HL-60 (cell line): ENCODE results near the gene PNPLA2.

Experiments
- DNase-seq, 2 experiments: peaks; one replicate each; pipeline ENCODE4 v3.0.0-alpha.2; 2010 to 2020; ENCODE audit warnings: low read depth in 1 of 2, low spot score in 1 of 2
- H3K27ac ChIP-seq: fragments of 250-450 bp; sonication (Bioruptor Pico); replicated peaks from 2 replicates; pipeline ENCODE4 v1.5.1; 2020; ENCODE audit warnings: mild to moderate bottlenecking, moderate library complexity
- H3K27me3 ChIP-seq: fragments of 250-450 bp; sonication (Bioruptor Pico); 2 replicates; pipeline ENCODE4 v1.5.1; 2021; ENCODE audit warnings: mild to moderate bottlenecking, moderate library complexity; ENCODE audit not compliant: insufficient read depth, poor library complexity, severe bottlenecking
- H3K4me3 ChIP-seq: replicated peaks from 2 replicates; pipeline ENCODE4 v1.5.1; 2011; ENCODE audit warnings: mild to moderate bottlenecking, control low read depth, low read length; ENCODE audit not compliant: insufficient read depth
- GABPA ChIP-seq: IDR thresholded peaks from 2 replicates; pipeline ENCODE4 v1.6.1; 2012; ENCODE audit warnings: low read depth
- POLR2AphosphoS5 ChIP-seq: IDR thresholded peaks from 2 replicates; pipeline ENCODE4 v1.6.1; 2012; ENCODE audit warnings: low read depth
- SPI1 ChIP-seq: IDR thresholded peaks from 2 replicates; pipeline ENCODE4 v1.6.1; 2012; ENCODE audit warnings: low read depth, mild to moderate bottlenecking, borderline replicate concordance
- TF ChIP-seq, protein P1 (sequence below): IDR thresholded peaks from 2 replicates; pipeline ENCODE4 v1.6.1; 2012; ENCODE audit warnings: low read depth; ENCODE audit not compliant: insufficient replicate concordance
- TF ChIP-seq, protein P2 (sequence below): IDR thresholded peaks from one replicate; pipeline ENCODE4 v1.5.1; 2011; ENCODE audit warnings: low read length, control low read depth, inconsistent platforms; ENCODE audit not compliant: insufficient read depth

The PNPLA2 gene

DNA sequence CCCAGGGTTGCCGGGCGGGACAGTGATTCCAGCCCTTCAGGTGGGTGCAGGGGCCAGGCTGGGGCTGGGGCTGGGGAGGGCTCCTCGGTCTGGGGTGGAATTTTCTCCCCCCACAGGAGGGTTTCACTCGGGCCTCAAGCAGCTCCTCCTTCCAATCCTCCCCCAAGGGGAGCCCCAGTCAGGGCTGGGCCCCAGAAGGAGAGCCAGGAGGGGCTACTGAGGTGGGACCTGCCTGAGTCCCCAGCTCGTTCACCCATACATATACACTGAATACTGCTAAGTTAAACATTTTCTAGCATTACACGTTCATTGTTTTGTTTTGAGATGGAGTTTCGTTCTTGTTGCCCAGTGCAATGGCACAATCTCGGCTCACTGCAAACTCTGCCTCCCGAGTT is 7.5 kb downstream of the PNPLA2 start:
- no peak overlapping the region for H3K4me3 ChIP-seq
- peaks cover 9% of the 10 kb centered on the region for H3K27me3 ChIP-seq
- TF ChIP-seq, protein P1, sequence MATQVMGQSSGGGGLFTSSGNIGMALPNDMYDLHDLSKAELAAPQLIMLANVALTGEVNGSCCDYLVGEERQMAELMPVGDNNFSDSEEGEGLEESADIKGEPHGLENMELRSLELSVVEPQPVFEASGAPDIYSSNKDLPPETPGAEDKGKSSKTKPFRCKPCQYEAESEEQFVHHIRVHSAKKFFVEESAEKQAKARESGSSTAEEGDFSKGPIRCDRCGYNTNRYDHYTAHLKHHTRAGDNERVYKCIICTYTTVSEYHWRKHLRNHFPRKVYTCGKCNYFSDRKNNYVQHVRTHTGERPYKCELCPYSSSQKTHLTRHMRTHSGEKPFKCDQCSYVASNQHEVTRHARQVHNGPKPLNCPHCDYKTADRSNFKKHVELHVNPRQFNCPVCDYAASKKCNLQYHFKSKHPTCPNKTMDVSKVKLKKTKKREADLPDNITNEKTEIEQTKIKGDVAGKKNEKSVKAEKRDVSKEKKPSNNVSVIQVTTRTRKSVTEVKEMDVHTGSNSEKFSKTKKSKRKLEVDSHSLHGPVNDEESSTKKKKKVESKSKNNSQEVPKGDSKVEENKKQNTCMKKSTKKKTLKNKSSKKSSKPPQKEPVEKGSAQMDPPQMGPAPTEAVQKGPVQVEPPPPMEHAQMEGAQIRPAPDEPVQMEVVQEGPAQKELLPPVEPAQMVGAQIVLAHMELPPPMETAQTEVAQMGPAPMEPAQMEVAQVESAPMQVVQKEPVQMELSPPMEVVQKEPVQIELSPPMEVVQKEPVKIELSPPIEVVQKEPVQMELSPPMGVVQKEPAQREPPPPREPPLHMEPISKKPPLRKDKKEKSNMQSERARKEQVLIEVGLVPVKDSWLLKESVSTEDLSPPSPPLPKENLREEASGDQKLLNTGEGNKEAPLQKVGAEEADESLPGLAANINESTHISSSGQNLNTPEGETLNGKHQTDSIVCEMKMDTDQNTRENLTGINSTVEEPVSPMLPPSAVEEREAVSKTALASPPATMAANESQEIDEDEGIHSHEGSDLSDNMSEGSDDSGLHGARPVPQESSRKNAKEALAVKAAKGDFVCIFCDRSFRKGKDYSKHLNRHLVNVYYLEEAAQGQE: no peak
- TF ChIP-seq POLR2AphosphoS5 (no peak), GABPA (no peak), SPI1 (no peak)
- TF ChIP-seq, protein P2, sequence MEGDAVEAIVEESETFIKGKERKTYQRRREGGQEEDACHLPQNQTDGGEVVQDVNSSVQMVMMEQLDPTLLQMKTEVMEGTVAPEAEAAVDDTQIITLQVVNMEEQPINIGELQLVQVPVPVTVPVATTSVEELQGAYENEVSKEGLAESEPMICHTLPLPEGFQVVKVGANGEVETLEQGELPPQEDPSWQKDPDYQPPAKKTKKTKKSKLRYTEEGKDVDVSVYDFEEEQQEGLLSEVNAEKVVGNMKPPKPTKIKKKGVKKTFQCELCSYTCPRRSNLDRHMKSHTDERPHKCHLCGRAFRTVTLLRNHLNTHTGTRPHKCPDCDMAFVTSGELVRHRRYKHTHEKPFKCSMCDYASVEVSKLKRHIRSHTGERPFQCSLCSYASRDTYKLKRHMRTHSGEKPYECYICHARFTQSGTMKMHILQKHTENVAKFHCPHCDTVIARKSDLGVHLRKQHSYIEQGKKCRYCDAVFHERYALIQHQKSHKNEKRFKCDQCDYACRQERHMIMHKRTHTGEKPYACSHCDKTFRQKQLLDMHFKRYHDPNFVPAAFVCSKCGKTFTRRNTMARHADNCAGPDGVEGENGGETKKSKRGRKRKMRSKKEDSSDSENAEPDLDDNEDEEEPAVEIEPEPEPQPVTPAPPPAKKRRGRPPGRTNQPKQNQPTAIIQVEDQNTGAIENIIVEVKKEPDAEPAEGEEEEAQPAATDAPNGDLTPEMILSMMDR: no peak
- peak overlapping the region; percentile 65; the same call in 1 of the 2 replicates for H3K27ac ChIP-seq
- no peak for DNase-seq

DNA sequence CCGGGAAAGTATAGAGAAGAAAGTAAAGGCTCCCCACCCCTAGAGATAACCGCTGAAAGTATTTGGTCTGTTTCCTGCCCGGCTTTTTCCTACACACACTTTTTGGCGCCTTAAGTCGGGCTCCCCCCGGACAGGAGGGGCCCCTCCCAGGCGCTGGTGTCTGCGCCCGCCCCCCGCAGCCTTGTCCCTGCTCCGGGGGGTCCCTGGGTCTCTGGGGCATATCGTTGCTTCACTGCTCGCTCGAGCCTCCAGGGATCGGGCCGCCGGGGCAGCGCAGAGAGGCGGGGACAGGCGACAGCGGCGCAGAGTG is 8.1 kb downstream of the PNPLA2 start:
- Histone ChIP-seq H3K27ac (peak overlapping the region; percentile 65), H3K4me3 (peak overlapping the region; percentile 46), H3K27me3 (peaks cover 9% of the 10 kb centered on the region)
- no peak for TF ChIP-seq POLR2AphosphoS5
- no peak for TF ChIP-seq SPI1
- TF ChIP-seq GABPA: no peak
- TF ChIP-seq, protein P1: no peak
- TF ChIP-seq, protein P2: no peak
- DNase-seq: no peak

DNA sequence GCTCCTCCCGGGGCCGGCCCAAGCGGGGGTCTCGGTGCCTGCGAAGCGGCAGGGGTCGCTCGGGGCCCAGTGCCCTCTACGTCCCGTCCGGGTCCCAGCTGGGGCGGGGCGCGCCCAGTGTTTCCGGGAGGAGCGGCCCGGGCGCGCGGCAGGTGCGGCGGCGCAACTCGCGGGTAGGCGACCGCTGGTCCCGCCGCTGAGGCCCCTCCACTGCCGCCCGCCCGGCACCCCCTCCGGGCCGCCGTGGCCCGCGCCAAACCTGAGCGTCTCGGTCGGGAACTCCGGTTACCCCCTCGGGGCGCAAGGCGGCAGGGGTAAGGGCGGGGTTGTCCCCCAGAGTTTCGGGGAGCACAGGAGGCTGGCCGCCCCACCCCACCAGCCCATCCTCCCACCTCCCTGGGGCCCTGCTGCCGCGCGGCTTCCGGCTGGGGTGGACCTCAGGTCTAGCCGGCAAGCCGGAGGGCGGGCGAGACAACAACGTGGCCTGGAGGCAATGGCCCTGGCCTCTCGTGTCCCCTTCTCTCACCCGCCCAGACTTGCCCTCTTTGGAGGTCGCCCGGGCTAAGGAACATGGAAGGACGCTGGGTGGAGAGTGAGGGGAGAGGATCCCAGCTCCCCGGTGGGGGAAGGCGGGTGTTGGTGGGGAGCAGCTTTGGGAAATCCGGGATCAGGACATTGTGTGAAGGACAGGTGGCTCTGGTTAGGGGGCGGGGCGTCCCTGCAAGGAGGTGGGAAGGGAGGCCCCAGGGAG is 8.6 kb downstream of the PNPLA2 start:
- Histone ChIP-seq H3K27ac (peak overlapping the region; percentile 65), H3K27me3 (peaks cover 9% of the 10 kb centered on the region), H3K4me3 (peak overlapping the region; percentile 46)
- peak in 1 of 2 experiments; percentile 61 for DNase-seq
- TF ChIP-seq POLR2AphosphoS5: peak; percentile 38; the same call in 1 of the 2 replicates
- no peak for TF ChIP-seq SPI1

DNA sequence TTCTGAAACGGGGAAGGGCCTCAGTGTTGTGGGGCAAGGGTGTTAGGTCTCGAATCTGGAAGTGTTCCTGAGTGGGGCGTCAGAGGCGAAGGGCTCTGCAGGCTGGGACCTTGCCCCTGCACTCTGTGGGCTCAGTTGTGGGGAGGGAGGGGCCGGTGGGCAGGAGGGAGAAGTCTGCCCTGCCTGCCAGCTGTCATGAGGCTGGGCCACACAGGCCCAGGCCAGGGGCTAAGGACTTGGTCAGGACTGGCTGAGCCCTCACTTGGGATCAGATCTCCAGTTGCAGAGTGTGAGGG is 9.1 kb downstream of the PNPLA2 start, which contains the start of gene CRACR2B:
Gene CRACR2B (plus strand): TSS at position 23 of the 296 bp plus-strand sequence. CDS start 689 bp downstream, outside the sequence.
- peak within 1 kb of the TSS; percentile 46 for H3K4me3 ChIP-seq
- TF ChIP-seq POLR2AphosphoS5 (no peak), SPI1 (no peak), GABPA (no peak)
- TF ChIP-seq, protein P2: no peak
- TF ChIP-seq, protein P1: no peak
- peak within 1 kb of the TSS; percentile 65 for H3K27ac ChIP-seq
- DNase-seq: no peak
- H3K27me3 ChIP-seq: peaks cover 9% of the 10 kb centered on the region
